WTC11 (cell line): ENCODE results near the gene CFAP74. TPM values are rescaled to one million over a fixed set of nuclear protein-coding genes. Genes with fewer than 3 reads are reported as not detected.

Source experiments
- CBFB ChIP-seq: sonication (generic); formaldehyde crosslinking; IDR thresholded peaks from 2 replicates; pipeline ENCODE4 v1.8.1; 2022; ENCODE audit warnings: mild to moderate bottlenecking, low read depth, missing genetic modification reagents
- GTF2I ChIP-seq: fragments of 250-450 bp; sonication (Bioruptor Pico); conservative IDR thresholded peaks from 2 replicates; pipeline ENCODE4 v1.4.0; 2021; ENCODE audit warnings: mild to moderate bottlenecking
- HMGA2 ChIP-seq: fragments of 250-450 bp; sonication (Bioruptor Pico); IDR thresholded peaks from 2 replicates; pipeline ENCODE4 v1.4.0; 2021; ENCODE audit warnings: mild to moderate bottlenecking, moderate library complexity
- JAZF1 ChIP-seq: fragments of 250-450 bp; sonication (Bioruptor Pico); IDR thresholded peaks from 2 replicates; pipeline ENCODE4 v1.9.0; 2021; ENCODE audit warnings: moderate library complexity, mild to moderate bottlenecking, inconsistent platforms
- NFATC4 ChIP-seq: fragments of 250-450 bp; sonication (Bioruptor Pico); IDR thresholded peaks from 2 replicates; pipeline ENCODE4 v1.9.0; 2021; ENCODE audit warnings: mild to moderate bottlenecking
- RELA ChIP-seq: sonication (generic); formaldehyde crosslinking; IDR thresholded peaks from 2 replicates; pipeline ENCODE4 v1.8.1; 2022; ENCODE audit warnings: missing genetic modification reagents, mild to moderate bottlenecking, borderline replicate concordance
- SMAD3 ChIP-seq: sonication (generic); formaldehyde crosslinking; IDR thresholded peaks from 2 replicates; pipeline ENCODE4 v1.8.0; 2022; ENCODE audit warnings: missing genetic modification reagents, mild to moderate bottlenecking, borderline replicate concordance
- SOX15 ChIP-seq: fragments of 250-450 bp; sonication (Bioruptor Pico); IDR thresholded peaks from 2 replicates; pipeline ENCODE4 v1.9.0; 2021; ENCODE audit warnings: mild to moderate bottlenecking
- TEAD4 ChIP-seq: sonication (generic); formaldehyde crosslinking; IDR thresholded peaks from 2 replicates; pipeline ENCODE4 v1.8.0; 2022; ENCODE audit warnings: mild to moderate bottlenecking, missing genetic modification reagents
- ZBTB21 ChIP-seq: sonication (generic); formaldehyde crosslinking; IDR thresholded peaks from 2 replicates; pipeline ENCODE4 v1.8.1; 2023; ENCODE audit warnings: mild to moderate bottlenecking, missing genetic modification reagents, borderline replicate concordance
- ZNF121 ChIP-seq: sonication (generic); formaldehyde crosslinking; IDR thresholded peaks from 2 replicates; pipeline ENCODE4 v1.8.0; 2023; ENCODE audit warnings: missing genetic modification reagents
- ZNF219 ChIP-seq: sonication (generic); formaldehyde crosslinking; IDR thresholded peaks from 2 replicates; pipeline ENCODE4 v1.8.0; 2023; ENCODE audit warnings: missing genetic modification reagents, mild to moderate bottlenecking, borderline replicate concordance
- ZNF317 ChIP-seq: sonication (generic); formaldehyde crosslinking; IDR thresholded peaks from 2 replicates; pipeline ENCODE4 v1.8.1; 2023; ENCODE audit warnings: low read depth, mild to moderate bottlenecking, moderate library complexity, missing genetic modification reagents, borderline replicate concordance
- ZNF396 ChIP-seq: fragments of 250-450 bp; sonication (Bioruptor Pico); IDR thresholded peaks from 2 replicates; pipeline ENCODE4 v1.8.0; 2021; ENCODE audit warnings: mild to moderate bottlenecking, moderate library complexity, borderline replicate concordance
- ZNF423 ChIP-seq: fragments of 250-450 bp; sonication (Bioruptor Pico); IDR thresholded peaks from 2 replicates; pipeline ENCODE4 v2.1.2; 2022; ENCODE audit warnings: mild to moderate bottlenecking, moderate library complexity
- ZNF671 ChIP-seq: fragments of 250-450 bp; sonication (Bioruptor Pico); IDR thresholded peaks from 2 replicates; pipeline ENCODE4 v1.8.0; 2021; ENCODE audit warnings: mild to moderate bottlenecking
- total RNA-seq: library from RNA; stranded (reverse); gene quantifications from 3 replicates; pipeline ENCODE4 v1.2.3, GENCODE V29; 2021
- TF ChIP-seq, protein P1 (sequence below): sonication (generic); formaldehyde crosslinking; IDR thresholded peaks from 2 replicates; pipeline ENCODE4 v1.8.0; 2022; ENCODE audit warnings: mild to moderate bottlenecking, missing genetic modification reagents
- TF ChIP-seq, protein P2 (sequence below): sonication (generic); formaldehyde crosslinking; IDR thresholded peaks from 2 replicates; pipeline ENCODE4 v1.8.1; 2023; ENCODE audit warnings: mild to moderate bottlenecking, missing genetic modification reagents, moderate library complexity
- TF ChIP-seq, protein P3 (sequence below): sonication (generic); formaldehyde crosslinking; IDR thresholded peaks from 2 replicates; pipeline ENCODE4 v1.8.1; 2022; ENCODE audit warnings: low read depth, missing genetic modification reagents, borderline replicate concordance
- TF ChIP-seq, protein P4 (sequence below): fragments of 250-450 bp; sonication (Bioruptor Pico); conservative IDR thresholded peaks from 2 replicates; pipeline ENCODE4 v1.9.0; 2021; ENCODE audit warnings: mild to moderate bottlenecking
- TF ChIP-seq, protein P5 (sequence below): sonication (generic); formaldehyde crosslinking; IDR thresholded peaks from 2 replicates; pipeline ENCODE4 v1.8.1; 2023; ENCODE audit warnings: mild to moderate bottlenecking, missing genetic modification reagents
- TF ChIP-seq, protein P6 (sequence below): sonication (generic); formaldehyde crosslinking; IDR thresholded peaks from 2 replicates; pipeline ENCODE4 v1.8.0; 2022; ENCODE audit warnings: mild to moderate bottlenecking, missing genetic modification reagents
- TF ChIP-seq, protein P7 (sequence below): fragments of 250-450 bp; sonication (Bioruptor Pico); IDR thresholded peaks from 2 replicates; pipeline ENCODE4 v1.9.0; 2021; ENCODE audit warnings: mild to moderate bottlenecking
- TF ChIP-seq, protein P8 (sequence below): fragments of 200-600 bp; IDR thresholded peaks from 2 replicates; pipeline ENCODE4 v1.8.0; 2022; ENCODE audit warnings: antibody characterized with exemption
- TF ChIP-seq, protein P9 (sequence below): sonication (generic); formaldehyde crosslinking; IDR thresholded peaks from 2 replicates; pipeline ENCODE4 v1.8.0; 2023; ENCODE audit warnings: mild to moderate bottlenecking, missing genetic modification reagents

The CFAP74 gene
- total RNA-seq, 1 experiment from 2014 or later = 0.35 TPM

DNA sequence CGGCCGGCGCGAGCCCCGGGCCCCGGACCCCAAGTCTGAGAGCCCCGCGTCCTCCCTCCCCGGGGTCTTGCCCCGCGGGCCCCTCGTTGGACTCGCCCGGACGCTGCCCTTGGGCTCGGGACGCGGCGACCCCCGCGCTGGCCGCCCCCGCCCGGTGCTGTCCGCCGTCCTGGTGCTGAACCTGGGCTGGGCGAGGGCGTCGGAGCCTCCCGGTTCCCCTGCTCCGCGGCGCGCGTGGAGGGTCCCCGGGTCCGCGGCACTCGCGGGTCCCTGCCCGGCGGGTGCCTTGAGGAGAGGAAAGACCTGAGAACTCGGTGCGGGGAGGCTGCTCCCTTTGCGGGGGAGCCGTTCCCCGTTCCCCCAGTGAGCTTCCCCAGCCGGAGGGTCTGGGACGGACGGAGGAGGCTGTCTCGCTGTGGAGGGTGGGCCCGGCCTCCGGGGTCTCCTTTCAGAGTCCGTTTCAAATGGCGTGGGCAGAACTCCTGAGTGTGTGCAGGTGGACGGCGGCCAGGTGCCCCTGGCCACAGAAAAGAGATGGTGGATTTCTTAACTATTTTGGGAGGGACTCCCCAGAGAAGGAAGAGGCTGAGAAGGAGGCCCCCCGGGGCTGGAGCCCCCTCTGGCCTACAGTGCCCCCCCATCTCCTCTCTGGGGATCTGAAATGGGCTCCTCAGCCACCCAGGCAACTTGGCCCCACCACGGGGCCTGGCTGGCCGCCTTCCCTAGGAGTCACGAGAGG lies 16.2 kb upstream of the CFAP74 start (continued):
- TF ChIP-seq, protein P1, sequence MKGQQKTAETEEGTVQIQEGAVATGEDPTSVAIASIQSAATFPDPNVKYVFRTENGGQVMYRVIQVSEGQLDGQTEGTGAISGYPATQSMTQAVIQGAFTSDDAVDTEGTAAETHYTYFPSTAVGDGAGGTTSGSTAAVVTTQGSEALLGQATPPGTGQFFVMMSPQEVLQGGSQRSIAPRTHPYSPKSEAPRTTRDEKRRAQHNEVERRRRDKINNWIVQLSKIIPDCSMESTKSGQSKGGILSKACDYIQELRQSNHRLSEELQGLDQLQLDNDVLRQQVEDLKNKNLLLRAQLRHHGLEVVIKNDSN (CRISPR knock-in tag) = peak; percentile 72
- no peak for TF ChIP-seq GTF2I (CRISPR knock-in tag)
- peak; percentile 95 for TF ChIP-seq ZNF219 (CRISPR knock-in tag)
- no peak for TF ChIP-seq JAZF1 (CRISPR knock-in tag)
- TF ChIP-seq, protein P2, sequence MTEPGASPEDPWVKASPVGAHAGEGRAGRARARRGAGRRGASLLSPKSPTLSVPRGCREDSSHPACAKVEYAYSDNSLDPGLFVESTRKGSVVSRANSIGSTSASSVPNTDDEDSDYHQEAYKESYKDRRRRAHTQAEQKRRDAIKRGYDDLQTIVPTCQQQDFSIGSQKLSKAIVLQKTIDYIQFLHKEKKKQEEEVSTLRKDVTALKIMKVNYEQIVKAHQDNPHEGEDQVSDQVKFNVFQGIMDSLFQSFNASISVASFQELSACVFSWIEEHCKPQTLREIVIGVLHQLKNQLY = peak; percentile 62; the same call in 1 of the 2 replicates
- TF ChIP-seq, protein P3, sequence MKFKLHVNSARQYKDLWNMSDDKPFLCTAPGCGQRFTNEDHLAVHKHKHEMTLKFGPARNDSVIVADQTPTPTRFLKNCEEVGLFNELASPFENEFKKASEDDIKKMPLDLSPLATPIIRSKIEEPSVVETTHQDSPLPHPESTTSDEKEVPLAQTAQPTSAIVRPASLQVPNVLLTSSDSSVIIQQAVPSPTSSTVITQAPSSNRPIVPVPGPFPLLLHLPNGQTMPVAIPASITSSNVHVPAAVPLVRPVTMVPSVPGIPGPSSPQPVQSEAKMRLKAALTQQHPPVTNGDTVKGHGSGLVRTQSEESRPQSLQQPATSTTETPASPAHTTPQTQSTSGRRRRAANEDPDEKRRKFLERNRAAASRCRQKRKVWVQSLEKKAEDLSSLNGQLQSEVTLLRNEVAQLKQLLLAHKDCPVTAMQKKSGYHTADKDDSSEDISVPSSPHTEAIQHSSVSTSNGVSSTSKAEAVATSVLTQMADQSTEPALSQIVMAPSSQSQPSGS (CRISPR knock-in tag) = no peak
- TF ChIP-seq, protein P4, sequence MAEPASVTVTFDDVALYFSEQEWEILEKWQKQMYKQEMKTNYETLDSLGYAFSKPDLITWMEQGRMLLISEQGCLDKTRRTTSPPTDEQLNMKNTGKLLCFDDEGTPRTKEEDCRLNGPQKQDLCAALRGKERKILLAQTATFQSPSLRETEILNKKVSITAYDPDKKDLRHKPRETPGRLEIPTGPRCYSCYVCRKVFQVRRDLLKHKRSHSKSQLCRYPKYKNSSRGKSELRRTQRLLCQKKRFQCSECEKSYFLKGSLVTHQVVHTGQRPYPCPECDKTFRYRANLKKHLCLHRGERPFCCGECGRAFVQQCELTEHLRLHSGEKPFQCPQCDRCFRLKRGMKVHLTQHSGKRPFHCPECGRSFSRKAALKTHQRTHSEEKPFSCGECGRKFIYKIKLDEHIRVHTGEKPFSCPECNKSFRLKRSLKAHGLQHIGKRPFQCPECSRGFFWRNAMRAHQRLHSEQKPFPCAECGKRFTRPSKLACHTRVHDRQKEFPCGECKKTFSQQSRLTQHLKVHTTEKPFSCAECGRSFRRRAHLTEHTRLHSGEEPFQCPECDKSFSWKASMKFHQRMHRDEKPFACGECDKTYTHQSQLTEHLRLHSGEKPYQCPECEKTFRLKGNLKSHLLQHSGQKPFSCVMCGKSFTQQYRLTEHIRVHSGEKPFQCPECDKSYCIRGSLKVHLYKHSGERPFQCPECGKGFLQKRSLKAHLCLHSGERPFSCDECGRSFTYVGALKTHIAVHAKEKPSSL = no peak
- no peak for TF ChIP-seq HMGA2
- TF ChIP-seq SMAD3 (CRISPR knock-in tag) = peak; percentile 47; the same call in 1 of the 2 replicates
- peak; percentile 65; the same call in 1 of the 2 replicates for TF ChIP-seq RELA (CRISPR knock-in tag)
- TF ChIP-seq, protein P5, sequence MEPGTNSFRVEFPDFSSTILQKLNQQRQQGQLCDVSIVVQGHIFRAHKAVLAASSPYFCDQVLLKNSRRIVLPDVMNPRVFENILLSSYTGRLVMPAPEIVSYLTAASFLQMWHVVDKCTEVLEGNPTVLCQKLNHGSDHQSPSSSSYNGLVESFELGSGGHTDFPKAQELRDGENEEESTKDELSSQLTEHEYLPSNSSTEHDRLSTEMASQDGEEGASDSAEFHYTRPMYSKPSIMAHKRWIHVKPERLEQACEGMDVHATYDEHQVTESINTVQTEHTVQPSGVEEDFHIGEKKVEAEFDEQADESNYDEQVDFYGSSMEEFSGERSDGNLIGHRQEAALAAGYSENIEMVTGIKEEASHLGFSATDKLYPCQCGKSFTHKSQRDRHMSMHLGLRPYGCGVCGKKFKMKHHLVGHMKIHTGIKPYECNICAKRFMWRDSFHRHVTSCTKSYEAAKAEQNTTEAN = peak; percentile 84; the same call in 1 of the 2 replicates
- no peak for TF ChIP-seq NFATC4 (CRISPR knock-in tag)
- peak; percentile 59; the same call in 1 of the 2 replicates for TF ChIP-seq ZNF317 (CRISPR knock-in tag)
- TF ChIP-seq, protein P6, sequence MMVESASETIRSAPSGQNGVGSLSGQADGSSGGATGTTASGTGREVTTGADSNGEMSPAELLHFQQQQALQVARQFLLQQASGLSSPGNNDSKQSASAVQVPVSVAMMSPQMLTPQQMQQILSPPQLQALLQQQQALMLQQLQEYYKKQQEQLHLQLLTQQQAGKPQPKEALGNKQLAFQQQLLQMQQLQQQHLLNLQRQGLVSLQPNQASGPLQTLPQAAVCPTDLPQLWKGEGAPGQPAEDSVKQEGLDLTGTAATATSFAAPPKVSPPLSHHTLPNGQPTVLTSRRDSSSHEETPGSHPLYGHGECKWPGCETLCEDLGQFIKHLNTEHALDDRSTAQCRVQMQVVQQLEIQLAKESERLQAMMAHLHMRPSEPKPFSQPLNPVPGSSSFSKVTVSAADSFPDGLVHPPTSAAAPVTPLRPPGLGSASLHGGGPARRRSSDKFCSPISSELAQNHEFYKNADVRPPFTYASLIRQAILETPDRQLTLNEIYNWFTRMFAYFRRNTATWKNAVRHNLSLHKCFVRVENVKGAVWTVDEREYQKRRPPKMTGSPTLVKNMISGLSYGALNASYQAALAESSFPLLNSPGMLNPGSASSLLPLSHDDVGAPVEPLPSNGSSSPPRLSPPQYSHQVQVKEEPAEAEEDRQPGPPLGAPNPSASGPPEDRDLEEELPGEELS = peak; percentile 98
- TF ChIP-seq SOX15 (CRISPR knock-in tag) = no peak
- no peak for TF ChIP-seq ZNF423 (CRISPR knock-in tag)
- TF ChIP-seq, protein P7, sequence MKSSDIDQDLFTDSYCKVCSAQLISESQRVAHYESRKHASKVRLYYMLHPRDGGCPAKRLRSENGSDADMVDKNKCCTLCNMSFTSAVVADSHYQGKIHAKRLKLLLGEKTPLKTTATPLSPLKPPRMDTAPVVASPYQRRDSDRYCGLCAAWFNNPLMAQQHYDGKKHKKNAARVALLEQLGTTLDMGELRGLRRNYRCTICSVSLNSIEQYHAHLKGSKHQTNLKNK (CRISPR knock-in tag) = no peak
- no peak for TF ChIP-seq CBFB (CRISPR knock-in tag)
- TF ChIP-seq, protein P8, sequence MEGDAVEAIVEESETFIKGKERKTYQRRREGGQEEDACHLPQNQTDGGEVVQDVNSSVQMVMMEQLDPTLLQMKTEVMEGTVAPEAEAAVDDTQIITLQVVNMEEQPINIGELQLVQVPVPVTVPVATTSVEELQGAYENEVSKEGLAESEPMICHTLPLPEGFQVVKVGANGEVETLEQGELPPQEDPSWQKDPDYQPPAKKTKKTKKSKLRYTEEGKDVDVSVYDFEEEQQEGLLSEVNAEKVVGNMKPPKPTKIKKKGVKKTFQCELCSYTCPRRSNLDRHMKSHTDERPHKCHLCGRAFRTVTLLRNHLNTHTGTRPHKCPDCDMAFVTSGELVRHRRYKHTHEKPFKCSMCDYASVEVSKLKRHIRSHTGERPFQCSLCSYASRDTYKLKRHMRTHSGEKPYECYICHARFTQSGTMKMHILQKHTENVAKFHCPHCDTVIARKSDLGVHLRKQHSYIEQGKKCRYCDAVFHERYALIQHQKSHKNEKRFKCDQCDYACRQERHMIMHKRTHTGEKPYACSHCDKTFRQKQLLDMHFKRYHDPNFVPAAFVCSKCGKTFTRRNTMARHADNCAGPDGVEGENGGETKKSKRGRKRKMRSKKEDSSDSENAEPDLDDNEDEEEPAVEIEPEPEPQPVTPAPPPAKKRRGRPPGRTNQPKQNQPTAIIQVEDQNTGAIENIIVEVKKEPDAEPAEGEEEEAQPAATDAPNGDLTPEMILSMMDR = no peak
- peak; percentile 90 for TF ChIP-seq TEAD4
- no peak for TF ChIP-seq ZNF121 (CRISPR knock-in tag)
- TF ChIP-seq, protein P9, sequence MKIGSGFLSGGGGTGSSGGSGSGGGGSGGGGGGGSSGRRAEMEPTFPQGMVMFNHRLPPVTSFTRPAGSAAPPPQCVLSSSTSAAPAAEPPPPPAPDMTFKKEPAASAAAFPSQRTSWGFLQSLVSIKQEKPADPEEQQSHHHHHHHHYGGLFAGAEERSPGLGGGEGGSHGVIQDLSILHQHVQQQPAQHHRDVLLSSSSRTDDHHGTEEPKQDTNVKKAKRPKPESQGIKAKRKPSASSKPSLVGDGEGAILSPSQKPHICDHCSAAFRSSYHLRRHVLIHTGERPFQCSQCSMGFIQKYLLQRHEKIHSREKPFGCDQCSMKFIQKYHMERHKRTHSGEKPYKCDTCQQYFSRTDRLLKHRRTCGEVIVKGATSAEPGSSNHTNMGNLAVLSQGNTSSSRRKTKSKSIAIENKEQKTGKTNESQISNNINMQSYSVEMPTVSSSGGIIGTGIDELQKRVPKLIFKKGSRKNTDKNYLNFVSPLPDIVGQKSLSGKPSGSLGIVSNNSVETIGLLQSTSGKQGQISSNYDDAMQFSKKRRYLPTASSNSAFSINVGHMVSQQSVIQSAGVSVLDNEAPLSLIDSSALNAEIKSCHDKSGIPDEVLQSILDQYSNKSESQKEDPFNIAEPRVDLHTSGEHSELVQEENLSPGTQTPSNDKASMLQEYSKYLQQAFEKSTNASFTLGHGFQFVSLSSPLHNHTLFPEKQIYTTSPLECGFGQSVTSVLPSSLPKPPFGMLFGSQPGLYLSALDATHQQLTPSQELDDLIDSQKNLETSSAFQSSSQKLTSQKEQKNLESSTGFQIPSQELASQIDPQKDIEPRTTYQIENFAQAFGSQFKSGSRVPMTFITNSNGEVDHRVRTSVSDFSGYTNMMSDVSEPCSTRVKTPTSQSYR (CRISPR knock-in tag) = no peak
- TF ChIP-seq ZNF396 (CRISPR knock-in tag) = no peak
- no peak for TF ChIP-seq ZBTB21 (CRISPR knock-in tag)
- no peak for TF ChIP-seq ZNF671
